Colonic mucosa (tissue), 4 donors: ENCODE measurements around the gene DIAPH1. TPM values are rescaled to one million over a fixed set of nuclear protein-coding genes. Genes with fewer than 3 reads are reported as not detected.
A peak's percentile ranks its signal among the peaks of the same experiment; 100 is the strongest.

Experiments used
- DNase-seq: peaks from one replicate; pipeline ENCODE4 v3.0.0-alpha.2; 2020
- H3K27ac ChIP-seq: fragments of 200-600 bp; one replicate; pipeline ENCODE4 v1.8.0; 2021
- H3K27me3 ChIP-seq: fragments of 200-600 bp; one replicate; pipeline ENCODE4 v1.8.0; 2021
- H3K36me3 ChIP-seq: fragments of 200-600 bp; one replicate; pipeline ENCODE4 v1.8.0; 2021
- H3K4me1 ChIP-seq: fragments of 200-600 bp; one replicate; pipeline ENCODE4 v1.8.0; 2021; ENCODE audit warnings: mild to moderate bottlenecking
- H3K4me3 ChIP-seq: fragments of 200-600 bp; one replicate; pipeline ENCODE4 v1.8.0; 2021
- H3K9ac ChIP-seq, 2 donors: one replicate each; pipeline ENCODE4 v1.7.0; 2013; ENCODE audit warnings: control low read depth in 2 of 2, low read depth in 2 of 2, low read length in 2 of 2
- H3K9me3 ChIP-seq: fragments of 200-600 bp; one replicate; pipeline ENCODE4 v1.8.0; 2021
- CTCF ChIP-seq: fragments of 200-600 bp; IDR thresholded peaks from one replicate; pipeline ENCODE4 v1.8.0; 2022; ENCODE audit warnings: antibody characterized with exemption, mild to moderate bottlenecking
- intact Hi-C: fragments of 100-400 bp; cut with DNase I; formaldehyde crosslinking; loops from one replicate; pipeline ENCODE4 v1.14.1; 2022
- total RNA-seq, 2 donors: library from RNA; stranded (reverse); fragmentation: NEBNext Ultra II Directional in 1 of 2; extraction: Animal tissue kit (Norgen Biotek cat#: 25700) in 1 of 2; gene quantifications; one replicate each; pipeline ENCODE4 v1.2.1, GENCODE V29; 2021
- donor health status: healthy.
- donor health status: DM: no; HTN: no; CAD: no.
- donor health status: DM: no; HTN: no; CAD: no.

Gene DIAPH1
- total RNA-seq, 2 donors from 2014 or later, result 113 to 143 TPM

DNA sequence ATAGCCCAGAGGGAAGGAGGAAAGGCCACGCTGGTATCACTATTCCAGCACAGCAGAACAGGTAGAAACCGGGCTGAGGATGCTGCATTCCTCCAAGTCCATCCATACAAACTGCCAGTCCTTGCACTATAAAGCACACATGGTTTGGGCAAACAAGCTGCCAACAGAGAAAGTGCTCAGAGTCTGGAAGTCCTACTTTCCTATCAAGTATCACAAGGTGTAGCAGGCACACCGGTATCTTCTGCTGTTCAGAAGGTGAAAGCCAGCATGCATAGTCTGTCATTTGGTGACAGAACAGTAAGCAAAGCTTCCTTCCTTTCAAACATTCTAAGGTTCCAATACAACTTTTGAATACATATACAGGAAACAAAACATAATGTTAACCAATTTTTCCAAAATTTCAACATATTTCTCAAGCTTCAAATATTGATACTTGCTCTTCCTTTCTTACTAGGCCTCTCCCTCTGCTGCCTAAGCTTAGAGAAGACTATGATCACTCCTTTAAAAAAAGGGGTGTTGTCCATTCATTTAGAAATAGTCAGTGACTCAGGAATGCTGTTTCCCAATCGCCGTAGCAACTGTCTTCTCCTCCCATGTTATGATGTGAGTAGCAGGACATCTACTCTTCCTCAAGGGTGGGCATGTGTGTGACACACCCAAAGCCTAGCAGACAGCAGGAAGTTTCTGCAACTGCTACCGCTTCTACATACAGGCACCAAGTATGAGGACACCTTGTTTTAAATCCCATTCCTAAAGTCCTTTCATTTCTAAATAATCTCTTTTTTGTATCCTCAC lies 14.7 kb downstream of the DIAPH1 start:
- H3K27me3 ChIP-seq, result no peaks in the 10 kb centered on the region
- no peaks in the 10 kb centered on the region for H3K36me3 ChIP-seq
- peak; percentile 53 for DNase-seq
- peak overlapping the region; percentile 21 for H3K27ac ChIP-seq
- H3K9ac ChIP-seq, result peak overlapping the region; percentile 30 to 54
- no peak for TF ChIP-seq CTCF
- H3K4me3 ChIP-seq, result no peak overlapping the region
- H3K9me3 ChIP-seq, result no peaks in the 10 kb centered on the region
- intact Hi-C loops, result no loop called here
- peaks cover 5% of the 10 kb centered on the region for H3K4me1 ChIP-seq

DNA sequence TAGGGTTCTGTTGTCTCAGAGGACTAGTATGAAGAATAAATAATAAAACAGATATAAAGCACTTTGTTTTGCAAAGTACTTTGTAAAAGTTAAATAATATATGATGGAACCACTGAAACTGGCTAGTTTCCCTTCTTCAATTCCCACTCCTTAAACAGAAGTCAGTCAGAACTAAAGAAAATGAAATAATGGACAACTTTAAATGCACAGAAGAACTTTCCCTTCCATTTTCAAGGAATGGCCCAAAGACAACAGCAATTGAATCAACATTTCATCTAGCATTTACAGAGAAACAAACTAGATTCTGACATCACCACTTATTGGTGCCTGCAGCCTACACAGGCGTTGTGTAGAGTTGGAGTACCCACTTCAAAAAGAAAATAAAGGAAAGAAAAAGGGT lies 16.2 kb downstream of the DIAPH1 start:
- H3K9ac ChIP-seq, result no peak overlapping the region
- no peak for DNase-seq
- H3K9me3 ChIP-seq, result no peaks in the 10 kb centered on the region
- TF ChIP-seq CTCF, result no peak
- H3K36me3 ChIP-seq, result no peaks in the 10 kb centered on the region
- no peak overlapping the region for H3K27ac ChIP-seq
- H3K4me1 ChIP-seq, result peaks cover 5% of the 10 kb centered on the region
- intact Hi-C loops, result no loop called here
- H3K4me3 ChIP-seq, result no peak overlapping the region
- no peaks in the 10 kb centered on the region for H3K27me3 ChIP-seq

DNA sequence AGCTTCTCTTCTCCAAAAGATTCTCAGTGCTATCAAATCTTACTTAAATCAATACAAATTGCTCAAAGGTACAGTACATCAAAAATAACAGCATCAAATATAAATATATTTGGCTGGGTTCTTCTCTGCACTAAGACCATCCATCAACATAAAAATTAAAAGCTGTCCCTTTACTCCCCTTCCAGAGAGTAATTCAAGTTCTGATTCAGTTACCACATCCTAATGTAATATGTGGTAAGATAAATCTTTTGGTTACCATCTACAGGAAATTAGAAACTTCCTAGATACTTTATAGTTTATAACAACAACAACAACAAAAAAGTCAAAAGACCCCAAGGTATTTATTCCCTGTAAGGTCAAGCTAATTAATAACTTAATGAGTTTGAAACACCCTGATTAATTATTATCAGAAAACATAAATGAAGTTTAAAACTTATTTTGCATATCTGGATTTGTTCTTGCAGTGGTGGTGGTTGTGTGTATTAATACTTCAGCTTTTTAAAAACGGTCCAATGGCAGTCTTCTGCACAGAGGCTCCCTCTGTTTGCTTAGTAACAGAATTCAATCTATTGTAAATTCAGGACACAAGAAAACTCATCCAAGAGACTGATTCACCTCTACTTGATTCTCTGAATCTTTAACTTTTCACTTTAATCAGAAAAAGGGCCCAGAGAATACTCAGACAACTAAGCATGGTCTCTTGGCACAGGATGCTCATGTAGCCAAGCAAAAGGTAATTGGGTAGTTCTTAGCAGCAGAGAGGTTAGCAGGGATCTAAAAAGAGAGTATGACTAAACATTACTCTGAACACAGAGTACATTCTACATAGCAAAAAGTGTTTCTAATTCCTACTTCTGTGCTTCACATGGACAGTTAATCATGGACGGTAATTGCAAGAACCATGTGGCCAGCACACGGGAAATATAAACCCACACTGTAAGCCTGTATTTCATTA lies 20.1 kb downstream of the DIAPH1 start:
- no peaks in the 10 kb centered on the region for H3K36me3 ChIP-seq
- H3K27ac ChIP-seq, result no peak overlapping the region
- H3K4me1 ChIP-seq, result no peaks in the 10 kb centered on the region
- DNase-seq, result no peak
- H3K9ac ChIP-seq, result no peak overlapping the region
- no peak overlapping the region for H3K4me3 ChIP-seq
- TF ChIP-seq CTCF, result no peak
- H3K9me3 ChIP-seq, result no peaks in the 10 kb centered on the region
- intact Hi-C loops, result no loop called here
- H3K27me3 ChIP-seq, result no peaks in the 10 kb centered on the region

GRCh38 chr5:141597814-141598213 lies 21.0 kb downstream of the DIAPH1 start:
- H3K4me1 ChIP-seq, result no peaks in the 10 kb centered on the region

More at GRCh38 chr5:141597814-141598213, 21.0 kb downstream of the DIAPH1 start:
- Histone ChIP-seq H3K27me3 (no peaks in the 10 kb centered on the region), H3K9ac (no peak overlapping the region), H3K36me3 (no peaks in the 10 kb centered on the region), H3K4me3 (no peak overlapping the region), H3K9me3 (no peaks in the 10 kb centered on the region), H3K27ac (no peak overlapping the region)
- TF ChIP-seq CTCF, result no peak
- intact Hi-C loops, result no loop called here
- no peak for DNase-seq
